GM18499 (cell line): ENCODE data around the gene MRPS2.
"Not testable (repeated sequence)": the region's sequence is repeated elsewhere in the genome, so short reads cannot be mapped to it uniquely, and the experiment has no call there.

Experiments used
- ATAC-seq: cut with Tn5 transposase; IDR thresholded peaks from one replicate; pipeline ENCODE4 v1.9.1; 2021; ENCODE audit warnings: moderate number of reproducible peaks; ENCODE audit not compliant: insufficient read depth, unreplicated experiment

The MRPS2 gene

DNA sequence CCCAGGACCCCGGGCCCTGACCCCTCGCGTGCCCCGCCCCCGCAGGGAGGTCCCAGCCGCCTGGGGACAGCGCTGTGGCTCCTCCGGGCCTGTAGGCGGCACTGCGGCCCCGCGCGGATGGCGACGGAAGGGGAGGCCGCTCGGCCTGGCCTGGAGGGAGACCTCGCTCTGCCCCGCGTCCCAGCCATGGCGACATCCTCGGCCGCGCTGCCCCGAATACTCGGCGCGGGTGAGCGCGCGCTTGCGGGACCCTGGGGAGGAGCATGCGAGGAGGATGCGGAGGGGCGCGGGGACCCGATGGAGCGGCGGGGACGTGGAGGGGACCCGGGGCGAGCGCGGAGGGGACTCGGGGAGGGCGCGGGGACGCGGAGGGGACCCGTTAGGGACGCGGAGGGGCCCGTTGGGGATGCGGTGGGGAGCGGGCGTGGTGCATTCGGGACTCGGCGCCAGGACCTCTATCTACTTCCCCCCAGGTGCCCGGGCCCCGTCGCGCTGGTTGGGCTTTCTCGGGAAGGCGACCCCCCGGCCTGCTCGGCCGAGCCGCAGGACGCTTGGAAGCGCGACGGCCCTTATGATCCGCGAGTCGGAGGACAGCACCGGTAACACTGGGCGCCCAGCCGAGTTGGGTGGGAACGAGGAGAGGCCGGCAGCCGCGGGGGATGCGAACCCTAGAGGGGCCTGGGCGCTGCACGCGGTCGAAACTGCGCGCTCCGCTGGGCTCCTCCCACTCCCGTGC, at the start of gene MRPS2:
TSS of gene MRPS2 (plus strand) at position 158 of the 736 bp plus-strand sequence. CDS start at position 187, 29 bp downstream.
- ATAC-seq, result no peak

DNA sequence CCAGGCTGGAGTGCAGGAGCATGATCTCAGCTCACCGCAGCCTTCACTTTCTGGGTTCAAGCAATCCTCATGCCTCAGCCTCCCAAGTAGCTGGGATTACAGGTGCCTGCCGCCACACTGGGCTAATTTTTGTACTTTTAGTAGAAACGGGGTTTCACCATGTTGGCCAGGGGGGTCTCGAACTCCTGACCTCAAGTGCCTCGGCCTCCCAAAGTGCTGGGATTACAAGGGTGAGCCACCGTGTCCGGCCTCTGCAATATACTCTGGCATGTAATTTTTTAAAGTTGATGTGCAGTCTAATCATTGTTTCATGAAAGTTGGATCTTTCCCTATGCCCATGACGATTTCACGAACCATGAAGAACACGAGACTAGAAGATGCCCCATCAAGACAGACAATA, 49.5 kb upstream of the MRPS2 start:
- no peak for ATAC-seq

GRCh38 chr9:135451909-135452308, 48.6 kb upstream of the MRPS2 start:
- not testable (repeated sequence) for ATAC-seq

GRCh38 chr9:135454737-135455136, 45.7 kb upstream of the MRPS2 start:
- no peak for ATAC-seq

- no peak for ATAC-seq
Observed at GRCh38 chr9:135455401-135456030, 45.0 kb upstream of the MRPS2 start.

DNA sequence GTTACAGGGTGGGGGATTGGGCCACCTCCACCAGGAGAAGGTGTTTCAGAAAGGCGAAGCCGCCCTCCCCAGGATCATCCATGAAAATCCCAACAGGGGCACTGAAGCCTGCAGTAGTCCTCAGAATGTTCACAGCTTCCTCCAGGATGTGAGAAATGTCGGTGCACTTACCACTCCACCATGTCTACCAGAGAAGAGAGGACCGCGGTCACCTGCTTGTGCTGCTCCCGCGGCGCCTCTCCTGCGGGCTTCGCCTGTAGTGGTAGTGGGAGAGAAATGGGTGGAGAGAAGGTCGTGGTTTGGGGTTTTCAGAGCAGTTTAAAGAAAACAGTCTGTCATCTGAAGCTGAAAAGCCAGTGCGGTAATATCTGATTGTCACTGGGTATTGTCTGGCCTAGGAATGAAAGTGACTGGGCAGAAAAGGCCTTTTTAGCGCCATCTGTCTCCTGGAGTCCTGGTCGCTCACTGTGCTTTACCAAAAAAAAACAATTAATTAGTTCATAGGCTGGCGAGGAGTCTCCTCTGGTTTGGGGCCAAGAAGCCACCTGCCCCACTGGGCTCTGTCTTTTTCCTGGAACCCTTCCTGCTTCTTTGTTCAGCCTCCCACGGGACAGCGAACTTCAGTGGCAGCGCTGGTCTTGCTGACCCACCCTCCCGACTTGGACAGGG, 43.9 kb upstream of the MRPS2 start:
- no peak for ATAC-seq

- ATAC-seq, result not testable (repeated sequence)
Observed at GRCh38 chr9:135458478-135458877, 42.0 kb upstream of the MRPS2 start.

GRCh38 chr9:135461936-135462335, 38.5 kb upstream of the MRPS2 start:
- no peak for ATAC-seq

DNA sequence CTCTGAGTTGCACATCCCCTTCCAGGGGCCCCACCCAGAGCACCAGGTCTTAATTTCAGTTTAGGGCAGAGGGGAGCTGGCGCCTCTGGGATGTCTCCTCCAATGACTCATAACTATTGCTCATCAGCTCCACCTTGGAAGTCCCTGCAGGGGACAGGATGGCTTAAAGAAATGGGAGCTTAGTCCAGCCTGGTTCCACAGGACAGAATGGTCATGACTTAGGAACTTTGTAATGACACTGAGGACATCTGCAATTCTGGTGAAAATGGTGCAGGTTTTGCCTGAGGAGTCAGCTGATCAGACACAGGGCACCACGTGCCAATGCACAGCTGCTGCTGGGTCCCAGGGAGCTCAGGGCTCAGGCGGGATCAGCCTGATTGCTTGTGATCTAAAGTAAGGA, 37.3 kb upstream of the MRPS2 start:
- ATAC-seq, result no peak

- no peak for ATAC-seq
Observed at GRCh38 chr9:135464181-135464580, 36.3 kb upstream of the MRPS2 start.

DNA sequence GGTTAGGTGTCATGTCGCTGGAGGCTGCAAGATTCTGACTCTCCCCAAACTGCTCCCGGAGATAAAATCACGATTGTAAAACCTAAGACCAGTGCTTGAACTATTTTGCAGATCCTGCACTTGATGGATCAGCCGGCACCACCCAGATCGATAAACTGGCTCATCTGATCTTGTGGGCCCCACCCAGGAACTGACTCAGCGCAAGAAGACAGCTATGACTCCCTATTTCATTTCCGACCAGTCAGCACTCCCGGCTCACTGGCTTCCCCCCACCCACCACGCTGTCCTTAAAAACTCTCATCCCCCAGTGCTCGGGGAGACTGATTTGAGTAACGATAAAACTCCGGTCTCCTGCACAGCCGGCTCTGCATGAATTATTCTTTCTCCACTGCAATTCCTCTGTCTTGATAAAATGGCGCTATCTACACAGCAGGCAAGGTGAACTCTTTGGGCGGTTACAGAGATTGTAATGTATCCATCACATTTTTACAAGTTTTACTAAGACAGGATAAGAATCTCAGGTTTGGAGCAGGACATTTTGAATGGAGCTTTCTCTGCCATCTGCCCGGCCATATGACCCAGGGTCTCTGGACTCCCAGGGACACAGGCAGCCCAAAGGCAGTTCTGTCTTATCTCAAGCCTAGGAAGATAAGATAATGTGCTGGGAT, 31.5 kb upstream of the MRPS2 start:
- no peak for ATAC-seq

GRCh38 chr9:135471791-135472640, 28.5 kb upstream of the MRPS2 start:
- ATAC-seq, result no peak

- no peak for ATAC-seq
Observed at GRCh38 chr9:135473972-135474543, 26.4 kb upstream of the MRPS2 start.

DNA sequence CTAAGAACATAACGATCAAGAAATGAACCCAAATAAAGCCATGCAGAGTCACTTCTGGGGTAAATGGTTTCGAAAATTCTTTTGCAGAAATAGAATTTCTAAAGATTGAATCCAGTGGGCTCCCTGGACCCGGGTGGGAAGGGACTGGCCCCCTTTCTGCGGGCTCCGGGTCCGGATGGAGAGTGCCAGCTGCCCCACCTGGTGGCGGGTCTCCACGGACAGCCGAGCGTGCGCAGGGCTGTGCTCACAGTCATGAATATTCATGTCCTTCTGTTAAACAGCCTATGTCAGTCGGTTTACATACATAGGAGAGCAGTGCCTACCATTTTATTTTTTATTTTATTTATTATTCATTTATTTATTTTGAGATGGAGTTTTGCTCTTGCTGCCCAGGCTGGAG, 25.6 kb upstream of the MRPS2 start:
- ATAC-seq, result no peak

GRCh38 chr9:135476561-135477355, 23.7 kb upstream of the MRPS2 start:
- ATAC-seq, result no peak

- no peak for ATAC-seq
Observed at GRCh38 chr9:135478191-135478590, 22.3 kb upstream of the MRPS2 start.

DNA sequence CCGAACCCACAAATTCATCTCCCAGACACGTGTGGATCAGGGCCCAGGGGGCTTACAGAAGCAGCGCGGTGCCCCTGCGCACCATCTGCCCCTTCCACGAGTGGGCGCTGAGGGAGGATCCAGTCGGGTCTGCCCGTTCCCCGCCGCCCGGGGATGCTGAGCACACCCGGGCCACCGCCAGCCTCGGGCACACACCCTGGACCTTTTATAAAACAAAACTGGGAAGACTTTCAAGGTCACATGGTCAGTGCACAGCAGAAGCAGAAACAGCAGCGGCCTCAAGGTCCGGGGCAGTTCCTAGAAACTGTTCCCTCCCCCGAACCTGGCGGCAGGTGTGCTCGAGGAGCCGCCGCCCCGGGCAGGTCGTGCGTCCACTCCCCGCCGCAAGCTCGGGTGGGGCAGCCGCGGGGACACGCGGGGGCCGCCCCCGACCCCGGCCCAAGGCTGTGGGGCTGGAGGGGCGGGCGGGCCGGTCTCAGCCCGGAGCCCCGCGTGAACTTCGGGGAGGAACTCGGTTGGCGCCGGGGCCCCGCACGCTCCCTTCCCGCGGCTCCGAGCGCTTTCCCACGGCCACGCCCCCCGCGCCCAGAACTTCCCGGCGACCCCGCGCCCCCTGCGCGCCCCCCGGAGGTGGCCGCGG, 21.5 kb upstream of the MRPS2 start:
- ATAC-seq, result no peak

DNA sequence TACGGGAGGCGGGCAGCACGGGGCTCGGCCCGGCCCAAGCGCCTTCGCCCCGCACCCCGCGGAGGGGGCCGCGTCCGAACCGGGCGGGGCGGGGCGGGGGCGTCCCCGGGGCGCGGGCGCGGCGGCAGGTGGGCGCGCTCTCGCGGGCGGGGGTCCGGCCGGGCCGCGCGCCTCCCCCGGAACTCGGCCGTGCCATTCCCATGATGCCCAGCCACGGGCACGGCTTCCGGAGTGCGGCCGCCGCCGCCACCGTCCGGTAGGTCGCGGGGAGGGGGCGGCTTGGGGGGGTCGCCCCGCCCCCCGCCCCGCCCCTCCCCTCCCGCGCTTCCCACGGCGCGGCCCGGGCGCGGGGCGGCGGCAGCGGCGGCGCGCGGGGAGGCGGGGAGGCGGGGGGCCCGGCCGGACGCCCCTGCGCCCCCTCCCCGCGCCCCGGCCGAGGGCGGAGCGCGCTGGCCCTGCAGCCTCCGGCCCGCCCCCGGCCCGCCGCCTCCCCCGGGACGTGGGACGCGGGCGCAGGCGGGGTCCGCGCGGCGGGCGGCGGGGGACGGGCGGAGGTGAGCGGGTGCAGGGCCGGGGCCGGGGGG, 20.9 kb upstream of the MRPS2 start, which contains the start of gene PPP1R26:
TSS of gene PPP1R26 (plus strand) at position 314 of the 584 bp plus-strand sequence. CDS start 4,729 bp downstream, outside the sequence.
- no peak for ATAC-seq
